ENCODE results near the gene GRIK5.

GRCh38 chr19:41991025-41991424, 79.0 kb downstream of the GRIK5 start:
- no peak for TF ChIP-seq SIN3A (IDR thresholded peaks at IDR 0.05; ENCODE audit: borderline replicate concordance, insufficient read depth, low read length)
- TF ChIP-seq, protein P1, sequence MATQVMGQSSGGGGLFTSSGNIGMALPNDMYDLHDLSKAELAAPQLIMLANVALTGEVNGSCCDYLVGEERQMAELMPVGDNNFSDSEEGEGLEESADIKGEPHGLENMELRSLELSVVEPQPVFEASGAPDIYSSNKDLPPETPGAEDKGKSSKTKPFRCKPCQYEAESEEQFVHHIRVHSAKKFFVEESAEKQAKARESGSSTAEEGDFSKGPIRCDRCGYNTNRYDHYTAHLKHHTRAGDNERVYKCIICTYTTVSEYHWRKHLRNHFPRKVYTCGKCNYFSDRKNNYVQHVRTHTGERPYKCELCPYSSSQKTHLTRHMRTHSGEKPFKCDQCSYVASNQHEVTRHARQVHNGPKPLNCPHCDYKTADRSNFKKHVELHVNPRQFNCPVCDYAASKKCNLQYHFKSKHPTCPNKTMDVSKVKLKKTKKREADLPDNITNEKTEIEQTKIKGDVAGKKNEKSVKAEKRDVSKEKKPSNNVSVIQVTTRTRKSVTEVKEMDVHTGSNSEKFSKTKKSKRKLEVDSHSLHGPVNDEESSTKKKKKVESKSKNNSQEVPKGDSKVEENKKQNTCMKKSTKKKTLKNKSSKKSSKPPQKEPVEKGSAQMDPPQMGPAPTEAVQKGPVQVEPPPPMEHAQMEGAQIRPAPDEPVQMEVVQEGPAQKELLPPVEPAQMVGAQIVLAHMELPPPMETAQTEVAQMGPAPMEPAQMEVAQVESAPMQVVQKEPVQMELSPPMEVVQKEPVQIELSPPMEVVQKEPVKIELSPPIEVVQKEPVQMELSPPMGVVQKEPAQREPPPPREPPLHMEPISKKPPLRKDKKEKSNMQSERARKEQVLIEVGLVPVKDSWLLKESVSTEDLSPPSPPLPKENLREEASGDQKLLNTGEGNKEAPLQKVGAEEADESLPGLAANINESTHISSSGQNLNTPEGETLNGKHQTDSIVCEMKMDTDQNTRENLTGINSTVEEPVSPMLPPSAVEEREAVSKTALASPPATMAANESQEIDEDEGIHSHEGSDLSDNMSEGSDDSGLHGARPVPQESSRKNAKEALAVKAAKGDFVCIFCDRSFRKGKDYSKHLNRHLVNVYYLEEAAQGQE (IDR thresholded peaks at IDR 0.05; ENCODE audit: insufficient read depth in 1 of 2, low read depth in 2 of 2, low read length in 2 of 2) = no peak

All from PFSK-1 (cell line).